HS-27A (cell line): ENCODE data around the gene CSGALNACT2.
"Not testable (repeated sequence)": the region's sequence is repeated elsewhere in the genome, so short reads cannot be mapped to it uniquely, and the experiment has no call there.

Experiments used
- DNase-seq: peaks from one replicate; pipeline ENCODE4 v3.0.0-alpha.2; 2012; ENCODE audit warnings: low read depth, missing footprints

Gene CSGALNACT2

GRCh38 chr10:43145311-43145710 is 7.1 kb downstream of the CSGALNACT2 start:
- no peak for DNase-seq

- not testable (repeated sequence) for DNase-seq
These were observed 7.7 kb downstream of the CSGALNACT2 start for GRCh38 chr10:43145936-43146335.

- DNase-seq: no peak
These were observed 13.1 kb downstream of the CSGALNACT2 start for GRCh38 chr10:43151371-43151770.

- no peak for DNase-seq
These were observed 15.7 kb downstream of the CSGALNACT2 start for GRCh38 chr10:43153901-43154300.

GRCh38 chr10:43155221-43155620 is 17.0 kb downstream of the CSGALNACT2 start:
- DNase-seq: no peak

GRCh38 chr10:43155741-43156140 is 17.5 kb downstream of the CSGALNACT2 start:
- DNase-seq: no peak

GRCh38 chr10:43156590-43157341 is 18.5 kb downstream of the CSGALNACT2 start:
- no peak for DNase-seq

GRCh38 chr10:43158636-43159035 is 20.4 kb downstream of the CSGALNACT2 start:
- DNase-seq: no peak

- no peak for DNase-seq
These were observed 22.0 kb downstream of the CSGALNACT2 start for GRCh38 chr10:43160046-43160920.

- DNase-seq: no peak
These were observed 22.6 kb downstream of the CSGALNACT2 start for GRCh38 chr10:43160921-43161255.

- DNase-seq: no peak
These were observed 24.4 kb downstream of the CSGALNACT2 start for GRCh38 chr10:43162604-43163003.

GRCh38 chr10:43166207-43166879 is 28.1 kb downstream of the CSGALNACT2 start:
- no peak for DNase-seq

GRCh38 chr10:43166880-43167497 is 28.7 kb downstream of the CSGALNACT2 start:
- DNase-seq: no peak

- DNase-seq: no peak
These were observed 29.2 kb downstream of the CSGALNACT2 start for GRCh38 chr10:43167498-43167889.

- no peak for DNase-seq
These were observed 32.2 kb downstream of the CSGALNACT2 start for GRCh38 chr10:43170491-43170890.

- no peak for DNase-seq
These were observed 34.4 kb downstream of the CSGALNACT2 start for GRCh38 chr10:43172645-43173044.

- DNase-seq: no peak
These were observed 34.9 kb downstream of the CSGALNACT2 start for GRCh38 chr10:43173120-43173519.

- no peak for DNase-seq
These were observed 36.7 kb downstream of the CSGALNACT2 start for GRCh38 chr10:43174969-43175368.

GRCh38 chr10:43176271-43176670 is 38.0 kb downstream of the CSGALNACT2 start:
- DNase-seq: no peak

- DNase-seq: no peak
These were observed 39.4 kb downstream of the CSGALNACT2 start for GRCh38 chr10:43177595-43177994.

- DNase-seq: no peak
These were observed 42.9 kb downstream of the CSGALNACT2 start for GRCh38 chr10:43181146-43181545.

- DNase-seq: not testable (repeated sequence)
These were observed 45.5 kb downstream of the CSGALNACT2 start for GRCh38 chr10:43183764-43184163.
